Measurements from ENCODE around the gene CDS1. TPM values are rescaled to one million over a fixed set of nuclear protein-coding genes. Genes with fewer than 3 reads are reported as not detected.

CDS1 gene
- total and polyA plus RNA-seq, 12 donors: 0.28 to 1.2 (median 0.52) TPM

DNA sequence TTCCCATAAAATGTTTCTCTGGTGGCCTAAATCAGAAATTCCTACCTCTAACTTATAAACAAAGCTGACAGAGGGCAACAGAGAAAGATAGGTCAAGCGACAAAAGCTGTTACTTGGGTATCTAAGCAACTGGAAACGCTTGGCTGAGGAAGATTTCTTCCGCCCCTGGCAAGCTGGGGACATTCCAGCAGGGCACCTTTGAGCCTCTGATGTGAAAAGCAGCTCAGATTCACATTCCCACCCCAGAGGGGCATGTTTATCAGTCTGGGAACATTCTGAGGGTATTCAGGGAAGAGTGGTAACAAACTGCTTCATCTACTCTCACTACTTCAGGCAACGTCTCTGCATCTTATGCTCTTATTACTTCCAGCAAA, 3.5 kb upstream of the CDS1 start:
- intact Hi-C loops (cut with DNase I): loop anchor here in 1 of 10 donors (10.0 kb wide), 1 partner anchor 395 kb away; no protein-coding TSS in a partner anchor
- 35 to 51% methylated on average over 4 of the region's 4 CpGs for WGBS, 2 donors
- no peak for ATAC-seq
- DNase-seq: no peak
- no peak overlapping the region for H3K27ac ChIP-seq
- no peak overlapping the region for H3K4me3 ChIP-seq
- H3K4me1 ChIP-seq: peaks cover 0 to 19% (median 14%) of the 10 kb centered on the region in 9 donors
- H3K9me3 ChIP-seq: no peaks in the 10 kb centered on the region
- no peaks in the 10 kb centered on the region for H3K36me3 ChIP-seq
- H3K27me3 ChIP-seq: peaks cover 0 to 69% (median 39%) of the 10 kb centered on the region in 7 donors
- TF ChIP-seq CTCF (IDR thresholded peaks at IDR 0.05): no peak

- intact Hi-C loops (cut with DNase I): loop anchor here in 3 of 10 donors (5.0 to 10.0 kb wide), 3 partner anchors 90 to 382 kb away; partner anchors contain the start of gene WDFY3 (in 1 of the 3)
- ATAC-seq (peak; percentile 89 to 96 (median 94)), DNase-seq (peak; percentile 74 to 83)
- peaks cover 0 to 73% (median 29%) of the 10 kb centered on the region in 7 donors for H3K27me3 ChIP-seq
- WGBS, 2 donors: 1% methylated on average over 48 to 56 of the region's 56 CpGs
- H3K36me3 ChIP-seq: no peaks in the 10 kb centered on the region
- H3K9me3 ChIP-seq: no peaks in the 10 kb centered on the region
- peak overlapping the region; percentile 68 to 95 (median 76) for H3K4me3 ChIP-seq
- TF ChIP-seq CTCF (IDR thresholded peaks at IDR 0.05): no peak
- H3K4me1 ChIP-seq: peaks cover 0 to 19% (median 14%) of the 10 kb centered on the region in 9 donors
- peak overlapping the region in 8 of 10 donors; percentile 11 to 78 (median 46) for H3K27ac ChIP-seq
Measured at GRCh38 chr4:84582302-84582987, 482 bp upstream of the CDS1 start.

- Histone ChIP-seq H3K36me3 (no peaks in the 10 kb centered on the region), H3K27me3 (peaks cover 0 to 73% (median 29%) of the 10 kb centered on the region in 7 donors), H3K4me3 (peak overlapping the region in 9 of 10 donors; percentile 68 to 95 (median 77)), H3K4me1 (peaks cover 0 to 19% (median 14%) of the 10 kb centered on the region in 9 donors), H3K9me3 (peaks cover 0 to 12% (median 0%) of the 10 kb centered on the region in 11 donors), H3K27ac (peak overlapping the region in 2 of 10 donors; percentile 16 to 78)
- intact Hi-C loops (cut with DNase I): loop anchor here in 3 of 10 donors (5.0 to 10.0 kb wide), 3 partner anchors 88 to 381 kb away; partner anchors contain the start of gene WDFY3 (in 1 of the 3)
- no peak for TF ChIP-seq CTCF (IDR thresholded peaks at IDR 0.05)
- WGBS, 2 donors: 10 to 18% methylated on average over 16 of the region's 16 CpGs
- DNase-seq (no peak), ATAC-seq (no peak)
Measured at GRCh38 chr4:84583876-84584380, 1.0 kb downstream of the CDS1 start.

GRCh38 chr4:84585251-84585650, 2.3 kb downstream of the CDS1 start:
- DNase-seq: no peak
- no peak overlapping the region for H3K4me3 ChIP-seq
- H3K27me3 ChIP-seq: peaks cover 0 to 63% (median 29%) of the 10 kb centered on the region in 7 donors
- H3K9me3 ChIP-seq: peaks cover 0 to 16% (median 0%) of the 10 kb centered on the region in 11 donors
- no peak for TF ChIP-seq CTCF (IDR thresholded peaks at IDR 0.05)
- H3K4me1 ChIP-seq: peaks cover 0 to 19% (median 14%) of the 10 kb centered on the region in 9 donors
- no peak for ATAC-seq
- H3K27ac ChIP-seq: no peak overlapping the region
- intact Hi-C loops (cut with DNase I): loop anchor here in 1 of 10 donors (10.0 kb wide), 1 partner anchor 380 kb away; the partner anchor contains the start of gene WDFY3
- no peaks in the 10 kb centered on the region for H3K36me3 ChIP-seq

Measured in heart right ventricle (tissue), 16 donors.